Stimulated activated CD4-positive, alpha-beta T cell treated with anti-CD3 and anti-CD28 coated beads, TNF-alpha, amount 100 ng/mL, for 24 hours (primary cell): ENCODE results near the gene ABHD17A.
A peak's percentile ranks its signal among the peaks of the same experiment; 100 is the strongest.

ENCODE experiments used
- DNase-seq, 3 experiments: peaks; one replicate each; pipeline ENCODE4 v3.0.0-alpha.2; 2020; ENCODE audit warnings: low read depth in 3 of 3

ABHD17A gene

DNA sequence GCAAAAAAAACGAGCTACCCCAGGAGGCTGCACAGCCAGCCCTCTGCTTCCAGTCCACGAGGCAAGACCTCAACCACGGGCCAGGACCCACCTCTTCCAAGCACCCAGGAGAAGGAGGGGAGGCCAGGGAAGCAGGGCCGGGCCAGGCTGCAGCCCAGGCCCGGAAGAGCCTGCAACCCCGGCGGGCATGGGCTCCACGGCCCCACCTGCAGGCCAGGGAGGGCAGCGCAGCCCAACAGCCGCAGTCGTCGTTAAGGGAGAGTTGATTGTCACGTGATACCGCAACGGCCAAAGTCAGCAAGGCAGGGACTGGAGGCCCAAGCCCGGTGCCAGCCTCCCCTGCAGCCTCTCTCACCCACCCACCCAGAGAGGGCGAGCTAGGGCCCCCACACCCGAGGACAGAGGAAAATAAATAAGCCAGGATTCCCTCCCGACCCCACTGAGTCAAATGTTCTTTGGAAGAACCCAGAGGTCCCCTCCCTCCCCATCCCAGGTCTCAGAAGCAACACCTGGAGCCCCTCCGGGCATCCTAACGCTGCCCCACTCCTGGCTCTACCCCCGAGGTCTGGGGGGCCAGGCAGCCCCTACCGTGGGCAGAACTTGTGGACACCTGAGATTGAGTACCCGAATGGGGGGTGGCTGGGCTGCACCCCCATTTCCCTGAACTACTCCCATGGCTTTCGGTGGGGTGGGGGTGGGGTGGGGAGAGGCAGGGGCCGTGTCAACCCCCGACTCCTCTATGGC lies 31.8 kb downstream of the ABHD17A start:
- DNase-seq, result peak in 2 of 3 experiments; percentile 63 to 84

DNA sequence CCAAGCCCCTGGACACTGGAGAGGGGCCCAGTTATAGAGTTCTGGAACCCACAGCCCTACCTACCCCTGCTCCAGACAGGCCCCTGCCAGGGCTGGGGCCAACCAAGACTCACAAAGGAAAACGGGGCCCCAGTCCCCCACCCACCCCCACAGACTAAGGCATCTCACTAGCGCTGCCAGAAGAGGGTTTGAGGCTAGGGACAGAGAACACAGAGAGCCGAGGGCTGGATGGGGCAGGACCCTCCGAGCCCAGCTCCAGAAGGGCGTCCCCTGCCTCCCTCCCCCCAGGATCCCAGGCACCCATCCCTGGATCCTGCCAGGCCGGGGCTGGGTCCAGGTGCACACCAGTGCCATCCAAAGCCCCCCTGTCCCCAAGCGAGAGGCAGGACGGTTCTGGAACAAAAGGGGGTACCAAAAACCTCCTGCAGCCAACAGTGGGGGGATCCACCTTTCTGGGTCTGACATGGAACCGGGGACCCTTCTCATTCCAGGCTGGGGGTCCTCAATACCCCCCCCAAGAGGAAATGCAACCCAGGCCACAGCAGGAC lies 32.6 kb downstream of the ABHD17A start:
- no peak for DNase-seq

DNA sequence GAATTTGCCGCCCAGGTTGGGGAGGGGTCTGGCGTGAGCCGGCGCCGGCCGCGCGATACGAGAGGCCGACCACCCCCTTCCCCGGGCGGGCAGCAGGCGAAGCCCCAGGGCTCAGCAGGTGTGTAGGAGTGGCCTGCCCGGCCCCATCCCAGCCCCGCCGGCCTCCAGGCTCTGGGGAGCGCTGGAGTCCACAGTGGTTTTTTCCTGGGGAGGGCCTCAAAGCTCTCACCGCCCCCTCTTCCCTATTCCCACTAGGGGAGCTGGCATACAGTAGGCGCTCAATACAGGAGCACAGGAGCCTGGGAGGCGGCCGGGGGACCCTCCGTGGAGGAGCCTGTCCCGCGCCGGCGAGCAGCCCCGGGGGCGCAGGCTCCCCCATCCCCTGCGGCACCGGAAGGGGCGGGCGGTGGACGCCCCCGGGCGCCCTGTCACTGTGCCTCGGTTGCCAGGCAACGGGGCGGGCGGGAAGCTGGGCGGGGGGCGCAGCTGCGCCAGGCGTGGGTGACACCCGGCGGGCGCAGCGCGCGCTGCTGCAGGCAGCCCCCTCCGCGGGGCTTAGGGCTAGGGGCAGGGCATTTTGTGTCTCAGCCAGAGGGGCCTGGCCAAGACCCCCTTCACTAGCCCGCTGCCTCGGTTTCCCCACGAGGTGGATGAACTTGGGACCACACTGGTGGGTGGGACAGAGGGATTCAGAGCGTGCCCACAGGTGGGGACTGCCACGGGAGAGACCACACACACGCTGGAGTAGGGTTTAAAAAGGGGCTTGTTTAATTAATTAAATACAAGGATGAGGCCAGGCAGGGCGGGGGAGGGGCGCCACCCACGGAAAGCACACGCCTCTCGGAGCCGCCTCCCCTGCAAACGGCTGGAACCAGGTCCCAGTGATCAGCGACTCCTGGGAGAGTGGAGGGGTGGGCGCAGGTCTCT lies 33.4 kb downstream of the ABHD17A start:
- DNase-seq, result peak in 1 of 3 experiments; percentile 51

DNA sequence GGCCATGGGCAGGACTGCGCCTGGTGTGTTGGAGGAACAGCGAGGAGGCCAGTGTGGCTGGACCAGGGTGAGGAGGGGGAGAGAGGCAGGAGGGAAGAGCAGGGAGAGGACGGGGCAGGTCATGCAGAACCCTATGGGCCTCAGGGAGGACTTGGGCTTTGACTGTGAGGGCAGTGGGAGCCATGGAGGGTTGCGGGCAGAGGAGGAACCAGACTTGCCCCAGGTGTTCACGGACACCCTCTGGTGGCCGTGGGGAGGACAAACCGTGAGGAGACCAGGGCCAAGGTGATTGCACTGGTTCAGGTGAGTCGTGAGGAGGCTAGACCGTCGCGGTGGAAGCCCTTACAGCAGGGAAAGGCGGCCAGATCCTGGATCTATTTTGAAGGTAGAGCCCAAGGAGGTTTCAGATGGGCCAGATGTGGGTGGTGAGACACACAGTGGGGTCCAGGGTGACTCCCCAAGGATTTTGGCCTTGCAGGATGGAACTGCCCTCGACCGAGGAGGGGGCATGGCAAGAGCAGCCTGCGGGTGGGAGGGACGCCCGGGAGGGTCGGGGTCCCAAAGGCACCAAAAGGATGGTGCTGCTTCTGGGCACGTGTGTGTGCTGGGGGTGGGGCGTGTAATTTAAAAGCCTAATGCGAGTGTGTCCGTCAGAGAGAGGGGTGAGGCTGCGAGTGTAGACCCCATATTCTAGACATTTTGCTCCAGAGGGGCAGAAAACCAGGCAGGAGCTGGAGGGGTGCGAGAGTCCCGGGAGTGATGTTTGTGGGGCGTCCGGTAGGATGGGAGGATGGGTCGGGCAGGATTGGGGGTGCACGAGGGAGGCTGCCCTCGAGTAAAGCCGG lies 34.3 kb downstream of the ABHD17A start:
- DNase-seq, result no peak

DNA sequence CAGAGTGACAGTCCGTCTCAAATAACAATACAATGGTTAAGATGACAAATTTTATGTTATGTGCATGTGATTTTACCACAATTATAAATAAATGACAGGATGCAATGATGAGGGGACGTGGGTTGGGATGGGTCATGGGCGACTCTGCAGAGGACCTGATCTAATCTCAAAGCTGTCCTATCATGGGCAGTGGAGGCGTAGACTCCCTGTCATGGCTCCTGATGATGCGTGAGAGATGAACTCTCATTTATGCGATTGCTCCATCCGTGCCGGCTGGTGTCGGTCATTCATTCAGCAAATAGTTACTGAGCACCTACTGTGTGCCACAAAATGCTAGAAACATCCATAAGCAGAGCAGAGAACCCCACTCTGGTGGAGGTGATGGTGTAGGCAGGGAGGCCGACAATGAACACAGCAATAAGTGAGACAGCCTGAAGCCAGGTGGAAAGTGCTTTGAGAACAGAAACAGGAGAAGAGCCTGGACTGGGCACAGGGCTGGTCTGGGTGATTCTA lies 35.4 kb downstream of the ABHD17A start:
- no peak for DNase-seq

DNA sequence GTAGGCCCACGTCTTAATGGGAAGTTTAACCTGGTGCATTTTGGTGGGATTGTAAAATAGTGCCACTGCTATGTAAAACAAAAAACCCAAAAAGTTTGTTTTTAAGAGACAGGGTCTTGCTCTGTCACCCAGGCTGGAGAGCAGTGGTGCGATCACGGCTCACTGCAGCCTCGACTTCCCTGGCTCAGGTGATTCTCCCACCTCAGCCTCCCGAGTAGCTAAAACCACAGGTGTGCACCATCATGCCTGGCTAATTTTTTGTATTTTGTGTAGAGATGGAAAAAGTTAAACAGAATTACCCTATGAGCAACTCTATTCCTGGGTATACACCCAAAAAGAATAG lies 36.2 kb downstream of the ABHD17A start:
- no peak for DNase-seq

DNA sequence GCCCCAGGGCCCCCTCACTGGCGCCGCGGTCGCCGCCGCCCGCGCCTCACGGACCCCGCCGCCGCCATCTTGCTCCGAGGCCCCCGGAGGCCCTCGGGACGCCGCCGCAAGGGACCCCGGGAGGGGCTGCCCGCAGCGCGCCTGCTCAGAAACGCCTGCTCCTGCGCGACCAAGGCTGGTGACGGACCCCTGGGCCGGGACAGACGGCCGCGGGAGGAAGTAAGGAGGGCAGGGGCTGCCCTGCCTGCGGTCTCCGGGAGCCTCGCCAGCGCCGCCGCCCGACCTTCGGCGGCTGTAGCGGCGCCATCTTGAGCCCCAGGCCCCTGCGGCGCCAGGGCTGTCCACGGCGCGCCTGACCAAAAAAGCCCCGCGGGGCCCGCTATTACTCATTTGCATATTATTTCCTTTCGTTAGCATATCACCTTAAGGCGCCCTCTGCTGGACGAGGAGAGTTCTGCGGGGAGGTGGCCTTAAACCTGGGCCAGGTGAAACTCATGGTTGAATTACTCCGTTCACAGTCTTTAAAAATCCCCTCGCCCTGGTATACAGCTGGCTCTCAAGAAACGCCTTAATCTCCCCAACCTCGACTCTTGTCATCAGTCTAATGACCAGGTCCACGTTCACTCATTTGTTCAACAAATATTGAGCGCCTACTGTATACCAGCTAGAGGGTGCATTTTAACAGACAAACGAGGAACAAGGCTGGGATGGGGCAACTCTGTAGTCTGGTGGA lies 36.7 kb downstream of the ABHD17A start, which contains the start of gene REXO1:
Gene REXO1, minus strand, starts transcription at position 85 of the 733 bp plus-strand sequence. CDS start 125 bp downstream, outside the sequence.
- DNase-seq, result peak; percentile 93 to 98 (median 97)

DNA sequence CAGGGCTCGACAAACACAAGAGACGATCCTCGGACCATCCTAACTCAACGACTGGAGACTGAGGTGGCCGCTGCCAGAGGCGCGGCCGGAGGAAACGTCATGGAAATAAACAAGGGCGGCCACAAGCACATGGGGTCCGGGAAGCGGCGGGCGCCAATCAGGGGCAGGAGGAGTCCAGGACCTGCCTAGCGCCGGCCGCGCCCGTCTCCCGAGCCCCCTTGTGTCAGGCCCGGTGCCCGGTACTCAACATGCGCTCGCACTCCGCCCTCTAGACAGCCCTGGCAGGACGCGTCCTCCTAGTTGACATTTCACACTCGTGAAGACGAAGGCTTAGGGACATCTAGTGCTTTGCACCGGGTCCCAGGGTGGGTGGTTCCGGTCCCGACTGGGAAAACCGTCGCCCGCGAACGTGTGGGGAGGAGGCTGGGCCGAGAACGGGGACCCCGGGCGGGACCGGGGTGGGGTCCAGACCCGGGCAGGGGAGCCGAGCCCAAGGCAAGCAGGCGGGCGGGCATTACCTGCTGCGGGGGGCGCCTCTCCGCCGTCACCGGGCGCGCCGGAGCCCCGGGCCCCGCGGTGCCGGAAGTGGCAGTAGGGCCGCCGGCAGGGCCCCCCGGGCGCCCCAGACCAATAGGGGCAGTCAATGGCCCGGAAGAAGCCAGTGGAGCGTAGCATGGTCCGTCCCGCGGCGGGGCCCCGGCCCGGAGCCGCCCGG lies 37.5 kb downstream of the ABHD17A start:
- peak in 1 of 3 experiments; percentile 33 for DNase-seq

DNA sequence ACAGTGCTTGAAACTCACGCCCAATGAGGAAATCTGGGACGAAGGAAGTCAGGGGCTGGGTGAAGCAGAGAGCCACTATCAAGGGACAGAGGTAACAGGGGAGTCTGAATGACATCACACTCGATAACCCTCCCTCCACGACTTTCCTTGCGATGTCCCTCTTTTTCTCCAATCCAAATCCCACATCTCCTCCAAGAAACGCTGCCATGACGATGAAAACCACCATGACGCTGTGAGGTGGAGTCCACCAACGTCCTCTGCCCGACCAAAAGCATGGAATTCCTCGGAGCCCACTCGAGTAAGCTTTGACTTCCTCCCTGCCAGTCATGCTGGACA lies 38.0 kb downstream of the ABHD17A start:
- no peak for DNase-seq

DNA sequence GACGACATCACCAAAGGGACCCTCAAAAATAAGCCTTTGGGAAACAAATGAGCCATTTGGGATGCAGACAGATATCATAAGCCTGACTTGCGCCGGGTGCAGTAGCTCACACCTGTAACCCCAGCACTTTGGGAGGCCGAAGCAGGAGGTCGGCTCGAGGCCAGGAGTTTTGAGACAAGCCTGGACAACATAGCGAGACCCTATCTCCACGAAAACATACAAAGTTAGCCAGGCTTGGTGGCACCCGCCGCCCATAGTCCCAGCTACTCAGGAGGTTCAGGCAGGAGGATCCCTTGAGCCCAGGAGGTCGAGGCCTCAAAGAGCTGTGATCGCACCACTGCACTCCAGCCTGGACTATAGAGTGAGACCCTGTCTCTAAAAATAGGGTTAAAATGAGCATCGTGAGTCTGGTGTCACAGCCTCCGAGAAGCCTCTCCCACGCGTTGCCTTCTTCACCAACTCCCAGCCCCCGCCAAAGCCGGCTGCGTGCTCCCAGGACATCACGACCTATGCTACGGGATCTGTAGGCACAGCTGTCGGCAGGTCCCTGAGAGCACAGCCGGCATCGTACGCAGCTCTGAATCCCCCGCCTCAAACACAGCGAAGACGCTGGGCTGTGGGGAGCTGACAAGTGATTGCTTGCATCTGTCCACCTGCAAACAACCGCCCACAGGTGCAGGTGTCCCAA lies 38.6 kb downstream of the ABHD17A start:
- no peak for DNase-seq

DNA sequence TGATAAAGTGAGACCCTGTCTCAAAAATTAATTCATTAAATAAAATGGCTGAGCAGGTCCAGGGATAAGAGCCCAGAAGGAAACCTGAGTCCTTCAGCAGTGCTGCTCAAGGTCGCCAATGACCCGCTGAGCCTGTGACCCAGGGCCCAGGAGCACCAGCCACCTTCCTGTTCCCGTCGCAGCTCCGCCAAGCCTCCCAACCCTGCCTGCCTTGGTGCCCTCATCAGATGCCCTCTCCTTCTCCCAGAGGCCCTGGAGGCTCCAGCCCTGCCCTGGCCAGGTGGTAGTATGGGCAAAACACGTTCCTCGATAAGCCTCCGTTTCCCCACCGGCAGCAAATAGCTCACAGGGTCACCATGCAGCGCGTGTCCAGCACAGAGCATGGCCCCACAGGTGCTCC lies 39.7 kb downstream of the ABHD17A start:
- DNase-seq, result no peak

DNA sequence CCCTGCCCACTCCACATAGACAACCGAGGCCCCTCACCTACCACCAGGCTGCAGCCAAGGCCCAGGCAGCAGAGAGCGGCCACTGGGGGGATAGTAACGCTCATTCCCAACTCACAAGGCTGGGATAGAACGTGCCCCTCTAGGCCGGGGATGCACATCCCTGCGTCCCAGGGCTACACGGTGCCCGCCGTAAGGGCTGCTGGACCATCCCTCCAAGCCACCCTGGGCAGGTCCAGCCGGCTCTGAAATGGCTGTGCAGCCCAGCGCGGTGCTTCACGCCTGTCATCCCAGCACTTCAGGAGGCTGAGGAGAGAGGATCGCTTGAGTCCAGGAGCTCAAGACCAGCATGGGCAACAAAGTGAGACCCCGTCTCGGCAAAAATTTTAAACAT lies 40.2 kb downstream of the ABHD17A start:
- DNase-seq, result no peak

DNA sequence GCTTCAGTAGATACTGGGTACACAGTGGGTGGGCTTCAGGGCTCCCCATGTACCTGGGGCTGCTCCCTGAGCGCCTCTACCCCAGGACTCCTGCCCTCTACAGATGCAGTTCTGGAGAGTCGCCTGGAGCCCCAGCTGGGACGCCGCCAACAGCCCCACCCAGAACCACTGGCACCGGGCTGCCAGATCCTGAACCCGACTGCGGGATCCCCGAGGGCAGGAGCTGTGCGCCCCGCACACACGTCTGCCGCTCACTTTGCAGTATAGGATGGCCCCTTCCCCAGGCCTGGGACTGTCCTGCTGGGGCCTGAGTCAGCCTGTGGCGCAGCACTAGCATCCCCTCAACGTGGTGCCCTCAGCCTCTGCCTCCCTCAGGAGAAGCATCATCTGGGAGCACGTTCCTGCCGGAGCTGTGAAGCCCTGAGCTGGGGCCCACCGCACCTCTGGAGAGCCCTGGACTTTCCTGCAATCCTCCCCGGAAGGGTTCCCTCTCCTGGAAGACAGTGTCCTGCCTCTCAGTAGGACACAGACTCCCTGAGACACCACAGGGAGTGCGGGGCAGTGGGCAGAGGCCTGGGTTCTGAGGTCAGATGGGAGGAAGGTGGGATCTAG lies 40.7 kb downstream of the ABHD17A start:
- DNase-seq, result no peak

DNA sequence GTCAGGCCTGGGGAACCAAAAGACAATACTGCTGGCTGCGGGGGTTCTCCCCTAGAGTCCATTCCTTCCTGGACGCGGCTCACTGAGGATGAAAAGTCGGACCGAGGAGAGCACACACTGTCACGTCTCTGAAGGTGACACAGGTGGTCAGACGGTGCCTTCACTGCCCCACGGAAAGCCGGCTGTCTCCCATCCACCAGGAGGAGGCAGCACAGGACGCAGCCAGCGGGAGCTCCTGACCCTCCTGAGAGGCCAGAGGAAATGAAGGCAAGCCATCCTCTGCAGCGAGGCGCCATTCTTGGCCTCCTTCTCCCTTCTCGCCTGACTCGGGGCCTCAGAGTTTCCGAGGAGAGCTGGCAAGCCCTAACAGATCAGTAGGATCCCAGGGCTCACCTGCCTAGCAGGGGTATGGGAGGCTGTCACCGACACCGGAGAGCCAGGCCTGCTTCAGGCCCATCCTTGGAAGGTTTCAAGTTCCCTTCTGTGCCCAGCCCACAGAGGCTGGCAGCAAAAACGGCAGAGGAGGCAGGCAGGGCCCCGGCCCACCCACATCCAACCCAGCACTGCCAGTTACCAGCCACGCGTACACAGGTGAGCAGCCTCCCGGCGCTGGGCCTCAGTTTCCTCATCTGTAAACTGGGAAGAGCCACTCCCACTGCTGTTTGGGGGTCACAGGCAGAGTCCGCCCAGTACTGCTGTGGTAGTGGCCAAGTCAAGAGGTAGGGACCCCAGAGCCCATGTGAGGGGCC lies 41.5 kb downstream of the ABHD17A start:
- DNase-seq, result no peak

DNA sequence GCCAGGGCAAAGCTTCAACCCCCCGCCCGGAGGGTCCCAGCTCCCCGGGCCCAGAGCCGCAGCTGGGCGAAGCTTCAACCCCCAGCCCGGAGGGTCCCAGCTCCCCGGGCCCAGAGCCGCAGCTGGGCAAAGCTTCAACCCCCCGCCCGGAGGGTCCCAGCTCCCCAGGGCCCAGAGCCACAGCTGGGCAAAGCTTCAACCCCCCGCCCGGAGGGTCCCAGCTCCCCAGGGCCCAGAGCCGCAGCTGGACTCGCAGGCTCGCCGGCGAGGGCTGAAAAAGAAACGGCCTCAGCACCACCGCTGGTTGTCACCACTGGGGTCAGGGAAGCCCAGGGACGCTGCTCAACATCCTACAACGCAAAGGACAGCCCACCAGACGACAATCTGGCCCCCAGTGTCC lies 42.2 kb downstream of the ABHD17A start:
- no peak for DNase-seq

DNA sequence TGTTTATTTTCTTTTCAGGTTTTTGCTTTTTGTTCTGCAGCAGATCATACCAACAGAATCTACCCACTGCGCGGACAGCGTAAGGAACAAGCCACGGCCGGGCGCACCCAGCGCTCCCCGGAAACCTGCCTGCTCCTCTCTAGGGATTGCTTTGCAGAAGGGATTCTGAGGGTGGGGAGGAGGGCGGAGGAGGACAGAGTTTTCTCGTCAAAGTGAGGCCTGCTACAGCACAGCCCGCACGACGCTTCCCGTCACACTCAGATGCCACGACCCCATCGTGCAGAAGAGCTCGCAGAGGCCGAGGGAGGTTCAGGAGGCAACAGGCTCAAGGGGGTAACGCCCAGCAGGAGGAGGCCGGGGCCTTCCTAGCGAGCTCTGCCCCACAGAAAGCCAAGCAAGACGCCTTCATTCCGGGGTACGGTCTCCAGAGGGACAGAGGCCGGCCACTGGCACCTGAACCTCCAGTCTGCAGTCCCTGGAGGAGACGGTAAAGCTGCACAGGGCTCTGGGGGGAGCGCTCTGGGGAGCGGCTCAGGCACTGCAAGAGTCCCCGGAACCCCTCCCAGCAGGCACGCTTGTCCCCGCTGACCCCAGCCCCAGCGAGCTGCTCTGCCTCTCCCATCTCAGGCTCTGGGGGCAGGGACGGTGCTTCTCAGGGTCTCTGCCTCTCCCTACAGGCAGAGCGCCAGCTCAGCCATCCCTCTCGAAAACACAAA lies 43.9 kb downstream of the ABHD17A start:
- DNase-seq, result no peak

DNA sequence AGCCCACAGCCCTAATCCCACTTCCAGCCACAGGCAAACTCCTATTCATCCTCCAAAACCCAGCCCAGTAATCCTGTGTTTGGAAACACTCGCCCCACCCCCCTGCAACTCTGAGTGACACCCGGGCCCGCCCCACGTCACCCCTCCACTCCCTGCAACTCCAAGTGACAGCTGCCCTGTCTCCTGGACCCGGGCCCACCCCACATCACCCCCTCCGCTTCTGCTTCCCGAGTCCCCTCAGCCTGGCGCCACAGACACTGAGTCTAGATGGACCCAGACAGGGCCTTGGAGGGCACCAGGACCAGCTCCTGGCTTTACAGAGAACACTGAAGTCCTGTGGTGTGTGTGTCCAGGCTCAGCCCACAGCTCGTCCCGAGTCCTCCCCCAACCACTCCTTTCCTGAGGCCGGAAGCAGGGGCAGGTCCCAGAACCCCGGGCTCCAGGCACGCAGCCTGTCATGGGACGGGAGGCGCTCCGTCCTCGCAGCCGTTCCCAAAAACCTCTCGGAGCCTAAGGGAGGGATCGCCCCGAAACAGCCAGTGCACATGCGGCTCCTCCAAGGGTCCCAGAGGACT lies 44.7 kb downstream of the ABHD17A start:
- no peak for DNase-seq
